PFSK-1 (cell line): ENCODE measurements around the gene PLA2G4A.

Experiments
- FOXP2 ChIP-seq: optimal IDR thresholded peaks from 2 replicates; pipeline ENCODE3; 2011; ENCODE audit warnings: borderline replicate concordance, control low read depth, inconsistent platforms; ENCODE audit not compliant: insufficient read depth; ENCODE audit errors: extremely low read length, extremely low read depth
- POLR2AphosphoS5 ChIP-seq: IDR thresholded peaks from 2 replicates; pipeline ENCODE4 v1.6.1; 2012; ENCODE audit warnings: low read depth, mild to moderate bottlenecking, control low read depth, low read length, moderate library complexity
- SIN3A ChIP-seq: IDR thresholded peaks from 2 replicates; pipeline ENCODE4 v1.6.1; 2012; ENCODE audit warnings: mild to moderate bottlenecking, low read length, moderate library complexity, borderline replicate concordance; ENCODE audit not compliant: insufficient read depth
- TAF1 ChIP-seq: IDR thresholded peaks from 2 replicates; pipeline ENCODE4 v1.6.1; 2012; ENCODE audit warnings: low read length, control low read depth, borderline replicate concordance; ENCODE audit not compliant: insufficient read depth
- TF ChIP-seq, protein P1 (sequence below), 2 experiments: IDR thresholded peaks; 2 replicates each; pipeline versions ENCODE4 v1.6.1 to v1.8.0; 2011 to 2012; ENCODE audit warnings: low read depth in 2 of 2, low read length in 2 of 2, control low read depth in 1 of 2, inconsistent platforms in 1 of 2, mild to moderate bottlenecking in 1 of 2, moderate library complexity in 1 of 2; ENCODE audit not compliant: insufficient read depth in 1 of 2

DNA sequence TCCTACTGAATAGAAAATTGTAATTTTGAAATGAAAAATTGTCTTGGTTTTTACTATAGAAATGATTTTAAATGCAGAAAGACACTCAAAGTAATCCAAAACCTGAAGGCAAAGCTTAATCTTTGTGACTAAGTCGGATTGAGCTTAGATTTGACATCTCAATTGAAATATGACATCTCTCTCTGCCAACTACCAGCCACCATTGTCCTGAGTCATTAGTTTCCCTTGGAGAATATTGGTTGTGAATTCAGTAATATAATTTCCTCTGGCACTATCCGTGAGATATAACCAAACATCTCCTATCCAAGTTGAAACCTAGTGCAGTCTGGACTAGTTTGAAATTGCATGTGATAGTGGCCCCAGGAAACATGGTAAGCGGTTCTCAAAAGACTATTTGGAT, 37.1 kb downstream of the PLA2G4A start:
- TF ChIP-seq TAF1 (no peak), POLR2AphosphoS5 (no peak), FOXP2 (no peak), SIN3A (no peak)
- TF ChIP-seq, protein P1, sequence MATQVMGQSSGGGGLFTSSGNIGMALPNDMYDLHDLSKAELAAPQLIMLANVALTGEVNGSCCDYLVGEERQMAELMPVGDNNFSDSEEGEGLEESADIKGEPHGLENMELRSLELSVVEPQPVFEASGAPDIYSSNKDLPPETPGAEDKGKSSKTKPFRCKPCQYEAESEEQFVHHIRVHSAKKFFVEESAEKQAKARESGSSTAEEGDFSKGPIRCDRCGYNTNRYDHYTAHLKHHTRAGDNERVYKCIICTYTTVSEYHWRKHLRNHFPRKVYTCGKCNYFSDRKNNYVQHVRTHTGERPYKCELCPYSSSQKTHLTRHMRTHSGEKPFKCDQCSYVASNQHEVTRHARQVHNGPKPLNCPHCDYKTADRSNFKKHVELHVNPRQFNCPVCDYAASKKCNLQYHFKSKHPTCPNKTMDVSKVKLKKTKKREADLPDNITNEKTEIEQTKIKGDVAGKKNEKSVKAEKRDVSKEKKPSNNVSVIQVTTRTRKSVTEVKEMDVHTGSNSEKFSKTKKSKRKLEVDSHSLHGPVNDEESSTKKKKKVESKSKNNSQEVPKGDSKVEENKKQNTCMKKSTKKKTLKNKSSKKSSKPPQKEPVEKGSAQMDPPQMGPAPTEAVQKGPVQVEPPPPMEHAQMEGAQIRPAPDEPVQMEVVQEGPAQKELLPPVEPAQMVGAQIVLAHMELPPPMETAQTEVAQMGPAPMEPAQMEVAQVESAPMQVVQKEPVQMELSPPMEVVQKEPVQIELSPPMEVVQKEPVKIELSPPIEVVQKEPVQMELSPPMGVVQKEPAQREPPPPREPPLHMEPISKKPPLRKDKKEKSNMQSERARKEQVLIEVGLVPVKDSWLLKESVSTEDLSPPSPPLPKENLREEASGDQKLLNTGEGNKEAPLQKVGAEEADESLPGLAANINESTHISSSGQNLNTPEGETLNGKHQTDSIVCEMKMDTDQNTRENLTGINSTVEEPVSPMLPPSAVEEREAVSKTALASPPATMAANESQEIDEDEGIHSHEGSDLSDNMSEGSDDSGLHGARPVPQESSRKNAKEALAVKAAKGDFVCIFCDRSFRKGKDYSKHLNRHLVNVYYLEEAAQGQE (IDR thresholded peaks at IDR 0.05; ENCODE audit: insufficient read depth in 1 of 2, low read depth in 2 of 2, low read length in 2 of 2), result no peak
